GM21529 (cell line): ENCODE measurements around the gene LIMCH1.
"Not testable (repeated sequence)": the region's sequence is repeated elsewhere in the genome, so short reads cannot be mapped to it uniquely, and the experiment has no call there.

Experiments used
- ATAC-seq: cut with Tn5 transposase; IDR thresholded peaks from one replicate; pipeline ENCODE4 v1.9.1; 2021; ENCODE audit not compliant: unreplicated experiment

LIMCH1 gene

DNA sequence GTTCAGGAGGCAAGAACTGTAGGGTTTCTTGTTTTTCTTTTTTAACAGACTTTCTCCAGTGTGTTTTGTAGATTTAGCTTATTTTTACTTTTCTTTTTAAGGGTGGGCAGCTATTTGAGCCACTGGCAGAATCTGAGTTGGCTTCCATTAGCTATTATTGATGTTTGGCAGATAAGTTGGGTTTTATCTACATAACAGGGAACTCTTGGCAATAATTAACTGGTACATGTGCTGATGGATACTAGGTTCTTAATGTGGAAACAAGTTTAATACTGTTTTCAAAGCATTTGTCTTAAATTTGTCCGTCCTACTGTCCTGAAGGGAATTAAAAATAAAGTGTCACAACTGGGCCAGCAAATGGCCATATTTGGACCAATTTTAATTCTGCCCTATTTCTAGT lies 130.1 kb downstream of the LIMCH1 start:
- ATAC-seq, result no peak

DNA sequence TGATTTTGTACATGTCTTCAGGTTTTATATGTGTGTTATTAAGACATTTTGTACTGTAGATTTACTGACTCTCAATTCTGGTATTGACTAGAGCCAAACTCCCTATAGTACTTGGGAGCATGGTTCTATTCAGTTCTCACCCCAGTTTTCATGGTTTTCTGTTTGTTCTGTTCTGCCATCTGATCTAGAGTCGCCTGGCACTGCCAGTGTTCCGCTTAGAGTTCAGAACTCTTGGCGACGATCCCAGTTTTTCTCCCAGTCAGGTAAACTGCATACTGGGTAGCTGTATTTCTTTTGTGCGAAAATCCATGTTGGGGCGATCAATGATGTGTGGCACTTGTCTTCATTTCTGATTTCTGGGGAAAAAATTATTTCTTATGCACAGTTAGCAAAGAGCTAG lies 132.6 kb downstream of the LIMCH1 start:
- ATAC-seq, result no peak

DNA sequence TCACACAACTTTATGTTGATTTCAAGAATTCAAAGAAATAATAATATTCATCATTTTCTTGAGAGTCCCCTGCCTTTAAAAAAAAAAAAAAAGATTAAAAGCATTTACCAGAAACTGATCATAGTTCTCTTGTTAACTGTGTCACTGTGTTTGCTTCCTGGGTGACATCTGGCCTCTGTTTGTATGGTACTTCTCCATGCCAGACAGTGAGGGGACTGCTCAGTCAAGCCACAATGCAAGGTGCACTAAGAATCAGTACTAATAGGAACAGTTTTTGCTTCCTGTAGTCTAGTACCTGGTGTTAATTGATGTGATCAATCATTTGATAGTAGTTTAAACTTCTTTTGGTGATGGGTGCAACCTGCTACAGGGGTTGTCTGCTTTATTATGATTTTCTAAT lies 133.0 kb downstream of the LIMCH1 start:
- no peak for ATAC-seq

DNA sequence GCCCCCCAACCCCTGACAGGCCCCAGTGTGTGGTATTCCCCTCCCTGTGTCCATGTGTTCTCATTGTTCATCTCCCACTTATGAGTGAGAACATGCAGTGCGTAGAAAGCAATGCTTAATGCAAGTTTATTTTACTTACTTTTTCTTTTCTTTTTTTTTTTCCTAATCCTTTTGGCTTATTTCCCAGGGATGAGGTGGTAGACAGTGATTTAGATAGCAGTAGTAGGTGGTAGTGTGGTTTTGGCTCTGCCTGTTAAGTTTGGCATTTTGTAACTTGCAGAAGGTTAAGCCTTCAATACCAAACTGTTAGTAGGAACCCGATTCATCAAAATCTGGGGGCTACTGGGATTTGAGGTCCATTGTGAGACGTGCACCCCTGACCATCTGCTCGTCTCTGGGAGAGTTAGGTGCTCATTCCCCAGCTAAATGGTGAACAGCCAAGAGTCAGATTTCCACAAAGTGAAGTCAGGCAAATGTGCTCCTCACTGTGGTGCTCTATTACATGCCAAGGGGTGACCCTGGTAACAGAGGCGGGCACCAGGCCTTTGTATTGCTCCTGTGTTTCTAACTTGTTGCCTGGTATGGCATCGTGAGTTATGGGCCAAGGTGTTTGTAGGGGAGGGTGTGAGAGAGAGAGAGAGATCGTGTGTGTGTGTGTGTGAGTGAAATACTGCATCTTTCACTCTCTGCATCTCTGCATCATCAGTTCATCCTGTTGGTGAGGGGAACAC lies 140.3 kb downstream of the LIMCH1 start:
- ATAC-seq, result no peak

DNA sequence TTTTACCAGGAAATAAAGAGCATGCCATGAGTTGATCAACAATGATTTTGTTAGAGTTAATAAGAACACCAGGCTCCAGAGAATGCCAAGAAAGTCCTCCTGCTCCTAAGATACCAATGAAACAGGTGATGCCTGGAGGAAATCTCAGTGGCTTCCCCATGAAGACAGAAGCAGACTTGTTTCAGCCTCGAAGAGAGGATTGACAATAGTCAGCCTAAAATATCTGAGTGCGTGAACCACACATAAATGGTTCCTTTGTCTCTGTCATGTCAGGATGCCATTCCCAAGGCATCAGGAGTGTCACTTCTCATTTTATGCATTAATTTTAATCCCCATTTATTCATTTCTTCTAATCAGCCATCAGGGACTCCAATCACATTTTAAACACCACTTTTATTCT lies 141.0 kb downstream of the LIMCH1 start:
- no peak for ATAC-seq

DNA sequence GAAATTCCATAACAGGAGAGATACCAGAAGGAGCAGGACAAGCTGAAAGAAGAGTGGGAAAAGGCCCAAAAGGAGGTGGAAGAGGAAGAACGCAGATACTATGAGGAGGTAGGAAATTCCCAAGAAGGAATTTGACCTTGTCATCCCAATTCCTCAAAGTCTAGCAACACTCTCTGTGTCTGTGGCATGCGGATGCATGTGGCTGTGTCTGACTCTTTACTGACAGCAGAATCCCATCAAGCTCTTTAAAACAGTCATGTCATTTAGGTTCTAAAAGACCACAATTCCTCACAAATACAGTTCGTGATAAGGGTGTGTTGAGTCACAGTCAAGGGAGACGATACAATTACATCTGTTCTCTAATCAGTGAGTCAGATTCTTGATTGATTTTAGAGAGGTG lies 142.0 kb downstream of the LIMCH1 start:
- ATAC-seq, result no peak

DNA sequence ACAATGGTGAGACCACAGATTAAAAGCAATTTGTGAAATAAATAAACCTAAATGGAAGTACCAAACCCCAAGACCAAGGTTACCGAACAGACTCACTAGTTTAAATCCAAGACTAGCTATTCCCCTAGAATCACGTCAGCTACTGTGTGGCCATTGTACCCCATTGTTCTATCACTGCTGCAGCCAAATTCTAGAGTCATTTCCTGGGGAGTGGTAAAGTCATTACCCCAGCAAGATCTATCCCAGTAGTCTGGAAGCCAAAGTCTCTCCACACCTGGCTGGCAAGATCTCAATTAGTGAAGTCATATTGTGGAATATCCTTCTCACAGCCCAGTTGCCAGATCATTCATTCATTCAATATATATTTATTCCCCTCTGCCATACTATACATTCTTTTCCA lies 143.1 kb downstream of the LIMCH1 start:
- ATAC-seq, result no peak

DNA sequence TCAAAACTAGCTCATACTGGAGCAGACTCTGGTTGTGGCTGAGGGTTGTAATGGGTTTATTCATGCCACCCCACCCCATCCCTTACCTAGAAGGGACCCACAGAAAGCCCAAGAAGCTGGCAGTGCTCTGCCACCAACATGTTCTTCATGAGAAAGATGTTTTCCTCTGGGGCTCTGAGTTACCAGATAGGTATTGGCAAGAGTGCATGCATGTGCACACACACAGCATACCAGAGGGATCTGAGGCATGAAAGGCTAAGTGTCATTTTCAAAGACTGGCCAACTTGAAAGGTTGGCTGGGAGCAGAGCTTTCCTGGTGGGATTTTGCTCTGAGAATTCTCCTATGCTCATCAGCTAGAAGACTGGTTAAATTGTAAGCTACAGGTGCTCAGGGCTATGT lies 145.4 kb downstream of the LIMCH1 start:
- ATAC-seq, result no peak

DNA sequence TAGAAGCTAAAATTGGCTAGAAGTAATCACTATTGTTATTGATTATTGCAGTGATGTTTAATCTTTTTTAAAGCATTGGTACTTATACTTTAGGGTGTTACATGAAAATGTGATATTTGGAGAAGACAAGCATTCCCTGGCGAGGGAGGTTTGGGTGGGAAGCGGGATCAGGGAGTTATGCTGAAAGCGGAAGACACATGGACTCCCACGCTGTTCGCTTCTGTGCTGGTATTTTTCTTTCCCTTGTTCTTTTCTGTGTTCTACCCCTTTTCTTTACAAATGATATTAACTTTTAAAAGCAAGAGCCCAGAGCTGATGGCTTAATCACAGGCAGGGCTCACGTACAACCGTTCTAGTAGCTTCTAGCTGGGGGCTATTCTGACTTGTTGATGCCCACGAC lies 148.9 kb downstream of the LIMCH1 start:
- no peak for ATAC-seq

DNA sequence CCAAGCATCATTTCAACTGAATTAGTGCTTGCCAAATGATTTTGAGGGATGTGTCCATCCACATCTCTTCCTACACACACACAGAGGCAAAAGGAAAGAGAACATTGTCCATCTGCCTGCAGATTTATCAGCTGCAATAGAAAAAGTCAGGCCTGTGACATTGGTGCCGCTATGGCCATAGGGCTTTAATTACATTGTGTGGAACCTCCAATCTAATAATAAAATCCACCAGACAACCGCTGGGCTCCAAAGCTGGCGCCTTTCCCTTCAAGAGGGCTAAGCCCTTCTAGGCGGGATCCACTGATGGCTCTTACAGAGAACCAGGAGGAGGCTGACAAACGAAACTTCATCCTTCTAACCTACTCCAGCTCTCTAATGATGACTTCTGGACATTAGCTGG lies 150.0 kb downstream of the LIMCH1 start:
- ATAC-seq, result no peak

DNA sequence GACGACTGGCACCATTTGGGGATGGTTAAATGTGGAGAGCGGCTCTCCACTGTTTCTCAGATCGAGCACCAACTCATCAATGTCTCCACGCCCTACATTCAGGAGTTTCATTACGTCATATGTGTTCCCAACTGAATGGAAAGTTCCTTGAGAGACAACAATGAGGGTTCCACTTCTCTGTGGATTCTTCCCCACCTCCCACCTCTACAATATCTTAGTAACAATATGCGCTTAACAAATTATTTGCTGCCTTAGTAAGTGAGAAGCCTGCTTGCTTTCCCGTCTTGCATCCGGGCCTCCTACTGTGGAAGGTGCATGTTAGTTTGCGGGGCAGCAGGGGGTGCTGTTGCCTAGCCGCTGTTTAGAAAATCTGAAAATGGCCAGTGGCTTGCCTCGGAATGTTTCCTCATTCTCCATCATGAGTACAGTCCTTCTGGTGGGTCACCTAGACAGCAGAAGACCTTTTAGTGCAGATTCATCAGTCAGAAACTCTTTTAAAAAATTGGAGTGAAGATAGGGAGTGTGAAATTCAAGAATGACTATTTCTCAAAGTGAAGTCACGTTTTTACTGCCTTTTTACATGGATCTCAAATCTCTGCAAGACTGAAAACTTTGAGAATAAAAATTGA lies 154.9 kb downstream of the LIMCH1 start:
- ATAC-seq, result peak; percentile 75

DNA sequence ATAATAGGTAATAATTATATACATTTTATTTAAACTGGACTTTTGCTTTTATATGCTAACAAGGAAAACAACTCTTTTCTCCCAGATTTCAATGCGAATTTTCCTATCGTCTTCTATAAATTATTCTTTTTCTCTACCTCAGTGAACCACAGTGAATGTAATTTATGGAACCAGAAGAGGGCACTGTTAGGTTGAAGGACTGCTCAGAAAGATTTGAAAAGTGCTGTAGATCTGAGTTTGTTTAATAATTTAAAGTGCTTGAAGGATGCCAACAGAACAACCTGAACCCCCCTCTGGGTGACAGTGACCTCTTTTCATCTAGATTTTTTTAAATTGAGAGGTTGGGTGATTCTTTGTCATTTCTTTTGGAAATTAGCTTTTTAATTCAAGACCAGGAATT lies 155.7 kb downstream of the LIMCH1 start:
- no peak for ATAC-seq

DNA sequence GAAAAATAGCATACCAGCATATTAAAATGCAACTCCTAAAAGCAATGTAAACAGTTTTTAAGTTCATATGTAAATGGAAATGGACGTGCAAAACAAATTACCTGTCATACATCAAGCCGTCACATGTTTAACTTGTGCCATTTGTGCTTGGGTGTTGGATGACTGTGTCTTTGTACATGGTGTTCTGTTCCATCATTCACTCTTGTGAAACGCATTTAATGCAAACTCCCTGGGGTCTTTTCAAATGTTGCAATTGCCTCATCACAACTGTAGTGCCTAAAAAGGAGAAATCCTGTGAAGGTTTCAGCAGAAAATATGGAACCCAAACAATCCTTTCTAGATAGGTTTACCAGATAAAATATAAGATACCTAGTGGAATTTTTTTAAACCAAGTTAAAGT lies 158.2 kb downstream of the LIMCH1 start:
- ATAC-seq, result no peak

DNA sequence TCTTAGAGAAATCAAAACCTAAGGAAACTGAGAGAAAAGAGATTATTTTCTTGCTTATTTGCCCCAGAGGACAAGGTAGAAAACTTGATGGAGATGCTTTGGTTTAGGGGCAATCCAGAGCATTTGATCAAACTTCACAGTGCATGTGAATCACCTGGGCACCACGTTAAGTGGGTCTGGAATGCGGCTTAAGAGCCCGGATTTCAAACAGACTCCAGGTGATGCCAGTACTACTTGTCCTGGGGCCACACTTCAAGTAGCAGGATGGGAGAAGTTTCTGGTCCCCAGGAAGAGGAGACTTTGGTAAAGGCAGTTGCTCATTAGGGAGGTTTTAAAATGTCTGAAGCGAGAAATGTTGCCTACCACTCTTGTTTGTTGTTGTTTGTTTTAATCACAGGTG lies 158.8 kb downstream of the LIMCH1 start:
- no peak for ATAC-seq

DNA sequence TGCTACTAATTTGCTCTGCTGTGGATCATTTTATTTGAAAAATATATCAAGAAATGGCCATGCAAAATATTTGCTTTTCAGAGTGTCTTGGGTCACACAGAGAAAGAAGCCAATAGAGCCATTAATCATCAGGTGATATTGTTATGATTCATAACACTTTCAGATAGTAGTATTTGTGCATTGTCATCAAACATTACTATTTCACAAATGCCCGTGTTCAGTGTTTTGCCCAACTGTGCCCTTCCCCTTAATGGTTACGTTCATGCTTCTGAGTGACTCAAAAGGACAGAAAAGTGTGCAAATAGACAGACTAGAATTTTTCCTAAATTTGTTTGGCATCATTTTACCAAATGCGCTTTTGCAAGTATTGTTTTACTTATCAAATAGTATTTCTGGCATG lies 164.0 kb downstream of the LIMCH1 start:
- no peak for ATAC-seq

DNA sequence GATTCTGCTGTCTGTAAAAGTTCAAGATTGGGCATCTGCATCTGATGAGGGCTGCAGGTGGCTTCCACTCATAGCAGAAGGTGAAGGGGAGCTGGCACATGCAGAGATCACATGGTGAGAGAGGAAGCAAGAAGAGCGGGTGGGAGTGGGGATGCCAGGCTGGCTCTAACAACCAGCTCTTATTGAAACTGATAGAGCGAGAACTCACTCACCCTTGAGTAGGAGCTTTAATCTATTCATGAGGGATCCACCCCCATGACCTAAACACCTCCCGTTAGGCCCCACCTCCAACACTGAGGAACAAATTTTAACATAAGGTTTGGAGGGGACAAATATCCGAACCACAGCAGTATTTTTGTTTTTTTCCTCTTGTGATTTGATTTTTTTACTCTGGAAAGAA lies 164.8 kb downstream of the LIMCH1 start:
- ATAC-seq, result no peak

DNA sequence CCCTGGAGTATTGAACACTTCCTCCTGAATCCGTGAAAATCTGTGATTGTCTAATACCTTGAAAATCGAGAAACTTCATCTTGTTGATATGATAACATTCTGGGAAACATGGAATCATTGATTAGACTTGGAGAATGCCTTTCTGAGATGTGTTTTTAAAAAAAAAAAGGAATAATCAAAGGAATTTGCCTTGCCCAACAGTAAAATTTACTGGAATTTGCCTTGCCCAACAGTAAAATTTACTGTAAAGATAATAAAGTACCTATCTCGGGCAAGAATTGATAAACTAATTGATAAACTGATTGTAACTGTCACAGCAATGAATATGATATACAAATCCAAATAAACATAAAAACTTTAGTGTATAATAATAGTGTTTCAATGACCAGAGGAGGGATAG lies 165.8 kb downstream of the LIMCH1 start:
- no peak for ATAC-seq

DNA sequence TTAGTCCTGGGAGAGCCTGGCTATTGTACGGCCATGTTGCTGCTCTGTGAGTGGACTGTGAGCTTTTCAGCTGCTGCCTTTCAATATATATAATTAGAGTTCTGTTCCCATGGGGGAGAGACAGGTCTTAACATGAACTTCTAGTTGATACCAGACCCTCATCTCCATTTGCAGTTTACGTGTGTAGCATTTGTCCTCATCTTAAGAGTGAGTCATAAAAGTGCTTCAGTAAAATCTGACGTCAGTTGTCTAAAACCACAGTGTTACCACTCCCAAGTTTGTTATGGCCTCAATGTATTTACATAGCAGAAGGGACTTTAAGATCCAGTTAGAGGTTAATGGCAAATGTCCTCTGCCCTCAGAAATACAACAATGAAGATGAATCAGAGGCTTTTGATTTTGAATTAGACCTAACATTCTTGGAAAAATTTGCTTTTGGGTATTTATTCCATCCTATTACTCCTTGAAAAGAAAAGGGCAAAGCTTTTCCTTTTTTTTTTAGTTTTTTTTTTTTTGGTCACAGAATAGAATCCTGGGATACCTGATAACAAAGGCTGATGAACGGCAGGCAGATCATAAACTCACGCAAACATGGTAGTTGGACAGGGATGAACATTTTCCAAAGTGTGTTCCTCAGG lies 172.0 kb downstream of the LIMCH1 start:
- no peak for ATAC-seq

DNA sequence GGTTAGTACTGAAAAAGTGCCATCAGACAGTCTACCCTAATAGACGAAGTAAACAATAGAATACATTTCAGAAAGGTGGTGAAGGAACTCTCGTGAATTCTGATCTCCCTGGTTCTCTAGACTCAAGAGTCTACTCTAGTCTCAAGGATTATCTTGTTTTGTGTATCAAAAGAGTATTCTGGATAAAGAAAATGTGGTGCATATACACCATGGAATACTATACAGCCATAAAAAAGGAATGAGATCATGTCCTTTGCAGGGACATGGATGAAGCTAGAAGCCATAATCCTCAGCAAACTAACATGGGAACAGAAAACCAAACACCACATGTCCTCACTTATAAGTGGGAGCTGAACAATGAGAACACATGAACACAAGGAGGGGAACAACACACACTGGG lies 173.7 kb downstream of the LIMCH1 start:
- not testable (repeated sequence) for ATAC-seq

DNA sequence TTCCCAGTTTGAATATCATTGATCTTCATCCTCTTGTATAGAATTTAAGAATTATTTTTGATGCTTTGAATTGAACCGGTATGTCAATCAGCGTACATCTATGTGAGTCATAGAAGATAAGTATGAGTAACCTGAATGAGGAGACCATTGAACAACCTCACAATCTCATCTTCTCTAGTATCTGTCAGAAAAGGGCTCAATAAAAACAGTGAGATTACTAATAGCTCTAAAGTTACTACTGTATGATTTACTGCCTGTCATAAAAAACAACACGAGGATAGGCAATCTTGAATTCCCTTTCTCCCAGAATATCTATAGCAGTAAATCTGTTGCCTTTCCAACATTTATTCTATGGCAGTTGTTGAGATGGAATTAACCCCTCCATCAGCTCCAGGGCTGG lies 174.5 kb downstream of the LIMCH1 start:
- ATAC-seq, result no peak

DNA sequence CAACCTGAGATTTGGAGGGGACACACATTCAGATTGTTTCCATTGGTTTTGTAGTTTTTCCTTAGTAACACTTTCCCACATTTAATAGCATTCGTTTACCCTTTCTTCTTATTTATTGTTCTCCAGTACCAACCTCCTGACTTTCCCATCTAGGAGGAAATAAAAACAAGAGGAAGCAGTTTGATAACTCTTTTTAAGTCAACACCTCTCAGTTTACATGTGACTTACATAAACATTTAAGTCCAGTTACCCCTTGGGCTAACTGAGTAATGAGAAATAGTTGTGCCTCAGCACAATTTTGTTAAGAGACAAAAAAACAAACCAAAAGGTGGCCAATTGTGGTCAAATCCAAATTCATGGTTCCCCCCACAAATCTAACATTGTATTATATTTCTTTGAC lies 175.8 kb downstream of the LIMCH1 start:
- no peak for ATAC-seq

DNA sequence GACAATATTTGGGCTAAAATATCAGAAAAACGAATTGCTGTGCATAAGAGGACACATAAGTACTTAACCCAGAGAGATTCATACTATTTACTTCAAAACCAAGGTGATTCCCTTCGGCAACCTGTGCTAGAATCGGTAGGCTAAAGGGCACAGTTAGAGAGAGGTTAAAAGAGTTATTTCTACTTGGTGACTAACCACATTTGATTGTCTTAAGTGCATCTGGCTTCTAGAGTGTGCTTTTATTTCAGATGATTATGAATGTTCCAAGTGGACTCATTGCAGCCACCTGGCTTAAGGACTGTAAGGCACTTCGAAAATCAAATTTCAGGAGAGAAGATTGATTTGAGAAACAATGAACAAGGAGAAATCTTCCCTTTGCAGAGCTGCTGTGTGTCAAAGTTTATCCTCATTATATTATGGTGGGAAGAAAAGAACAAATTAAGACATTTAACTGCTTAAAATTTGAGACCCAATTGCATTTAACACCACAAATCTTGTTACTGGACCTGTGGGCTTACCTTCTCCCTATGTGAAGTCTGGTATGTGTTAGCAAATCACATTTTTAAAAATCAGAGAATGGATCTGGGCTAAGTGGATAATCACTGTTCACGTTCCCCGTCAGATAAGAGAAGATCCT lies 176.5 kb downstream of the LIMCH1 start:
- no peak for ATAC-seq
